Stimulated activated CD4-positive, alpha-beta T cell treated with anti-CD3 and anti-CD28 coated beads, Interleukin-15, amount 100 ng/mL, for 48 hours (primary cell): Measurements from ENCODE around the gene FUT8.
"Not testable (repeated sequence)": the region's sequence is repeated elsewhere in the genome, so short reads cannot be mapped to it uniquely, and the experiment has no call there.

Source experiments
- DNase-seq, 2 donors: peaks; one replicate each; pipeline ENCODE4 v3.0.0-alpha.2; 2020; ENCODE audit warnings: low read depth in 2 of 2

FUT8 gene

DNA sequence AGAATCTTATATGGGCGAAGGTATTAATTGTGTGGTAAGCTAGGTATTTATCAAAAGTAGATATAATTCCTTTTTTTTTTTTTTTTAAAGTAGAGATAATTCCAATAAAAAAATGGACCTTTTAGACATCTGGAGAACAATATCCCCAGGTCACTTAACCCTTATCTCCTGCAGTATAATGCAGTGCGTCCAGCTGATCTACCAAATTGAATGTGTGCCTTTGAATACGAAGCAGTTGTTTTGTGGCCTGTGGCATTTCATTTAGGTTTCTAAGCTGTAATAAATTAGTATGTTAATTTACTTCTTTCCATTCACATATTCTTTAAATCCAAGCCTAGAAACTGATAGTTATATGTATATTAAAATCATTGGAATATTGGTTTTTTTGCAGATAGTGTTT is 3.1 kb downstream of the FUT8 start:
- no peak for DNase-seq

GRCh38 chr14:65419593-65420252 is 7.2 kb downstream of the FUT8 start:
- DNase-seq: no peak

DNA sequence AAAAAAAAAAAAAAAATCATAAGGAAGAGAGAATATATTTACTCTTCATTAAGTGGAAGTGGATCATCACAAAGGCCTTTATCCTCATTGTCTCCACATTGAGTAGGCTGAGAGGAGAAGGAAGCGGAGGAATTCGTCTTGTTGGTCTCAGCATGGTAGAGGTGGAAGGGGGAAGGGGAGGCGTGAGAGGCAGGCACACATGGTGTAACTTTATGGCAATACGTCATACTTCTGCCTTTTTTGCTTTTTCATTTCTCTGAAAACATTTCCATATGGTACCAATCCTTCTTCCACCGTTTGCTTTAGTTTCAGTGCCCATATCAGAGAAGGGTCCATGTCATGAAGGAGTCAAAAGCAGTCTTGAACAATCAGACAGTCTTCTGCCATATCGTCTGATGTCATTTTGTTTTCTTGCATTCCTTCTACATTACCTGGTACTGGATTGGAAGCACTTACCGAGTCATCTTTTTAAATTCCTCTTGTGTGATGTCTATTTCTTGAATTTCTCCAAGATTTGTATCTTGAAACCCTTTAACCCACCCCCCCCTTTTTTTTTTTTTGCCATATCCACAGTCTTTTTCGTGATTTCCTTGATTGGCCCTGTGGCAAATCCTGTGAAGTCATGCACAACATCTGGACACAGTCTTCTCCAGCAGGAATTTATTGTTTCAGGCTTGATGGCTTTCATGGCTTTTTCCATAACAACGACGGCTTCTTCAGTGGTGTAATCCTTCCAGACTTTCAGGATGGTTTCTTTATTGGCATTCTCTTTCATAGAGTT is 8.9 kb downstream of the FUT8 start:
- DNase-seq: no peak

DNA sequence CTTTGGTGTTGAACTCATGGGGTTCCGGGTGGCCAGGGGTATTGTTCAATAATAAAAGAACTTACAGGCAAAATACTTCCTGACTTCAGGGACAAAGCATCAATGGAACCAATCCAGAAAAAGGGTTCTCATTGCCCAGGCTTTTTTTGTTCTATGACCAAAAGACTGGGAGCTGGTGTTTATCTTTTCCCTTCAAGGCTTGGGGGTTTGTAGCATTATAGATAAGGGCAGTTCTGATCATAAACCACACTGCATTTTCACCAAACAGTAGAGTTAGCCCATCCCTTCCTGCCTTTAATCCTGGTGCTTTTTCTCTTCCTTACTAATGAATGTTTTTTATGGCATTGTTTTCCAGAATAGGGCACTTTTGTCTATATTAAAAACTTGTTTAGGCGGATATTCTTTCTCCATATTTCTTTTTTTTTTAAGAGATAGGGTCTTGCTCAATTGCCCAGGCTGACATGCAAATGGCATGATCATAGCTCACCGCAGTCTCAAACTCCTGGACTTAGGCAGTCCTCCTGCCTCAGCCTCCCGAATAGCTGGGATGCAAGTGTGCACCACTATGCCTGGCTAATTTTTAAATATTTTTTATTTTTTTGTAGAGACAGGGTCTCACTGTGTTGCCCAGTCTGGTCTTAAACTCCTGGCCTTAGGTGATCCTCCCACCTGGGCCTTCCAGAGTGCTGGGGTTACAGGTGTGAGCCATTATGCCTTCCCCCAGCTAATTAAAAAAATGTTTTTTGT is 9.7 kb downstream of the FUT8 start:
- DNase-seq: no peak

DNA sequence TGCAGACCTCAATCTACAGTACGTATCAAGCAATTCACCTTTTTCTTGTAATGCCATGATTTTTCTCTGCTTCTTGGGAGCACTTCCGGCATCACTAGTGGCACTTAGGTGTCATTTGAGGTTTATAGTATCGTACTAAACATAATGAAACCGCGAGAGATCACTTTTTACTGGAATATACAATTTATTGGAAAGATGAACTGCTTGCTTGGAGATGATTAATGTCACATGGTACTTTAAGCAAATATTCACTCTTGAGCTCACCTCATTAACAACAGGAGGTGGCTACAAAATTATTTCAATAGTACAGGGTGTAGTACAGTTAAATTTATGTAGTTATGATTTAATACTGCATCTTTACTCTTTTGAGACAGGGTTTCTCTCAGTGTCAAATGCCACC is 11.5 kb downstream of the FUT8 start:
- DNase-seq: no peak

DNA sequence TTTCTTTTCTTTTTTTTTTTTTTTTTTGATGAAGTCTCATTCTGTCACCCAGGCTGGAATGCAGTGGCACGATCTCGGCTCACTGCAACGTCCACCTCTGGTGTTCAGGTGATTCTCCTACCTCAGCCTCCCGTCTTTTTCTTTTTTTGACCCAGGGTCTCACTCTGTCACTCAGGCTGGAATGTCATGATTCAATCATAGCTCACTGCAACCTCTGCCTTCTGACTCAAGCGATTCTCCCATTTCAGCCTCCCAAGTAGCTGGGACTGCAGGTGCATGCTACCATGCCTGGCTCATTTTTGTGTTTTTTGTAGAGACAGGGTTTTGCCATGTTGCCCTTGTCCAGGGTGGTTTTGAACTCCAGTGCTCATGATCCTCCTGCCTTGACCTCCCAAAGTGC is 12.0 kb downstream of the FUT8 start:
- no peak for DNase-seq

DNA sequence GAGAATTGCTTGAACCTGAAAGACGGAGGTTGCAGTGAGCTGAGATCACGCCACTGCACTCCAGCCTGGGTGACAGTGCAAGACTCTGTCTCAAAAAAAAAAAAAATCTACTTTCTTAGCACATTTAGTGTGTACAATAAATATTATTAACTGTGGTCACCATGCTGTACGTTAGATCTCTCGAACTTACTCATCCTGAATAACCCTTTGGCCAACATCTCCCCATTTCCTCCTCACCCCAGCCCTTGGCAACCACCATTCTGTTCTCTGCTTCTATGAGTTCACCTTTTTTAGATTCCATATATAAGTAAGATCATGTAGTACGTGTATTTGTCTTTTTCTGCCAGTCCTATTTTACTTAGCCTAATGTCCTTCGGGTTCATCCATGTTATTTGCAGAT is 13.4 kb downstream of the FUT8 start:
- no peak for DNase-seq

DNA sequence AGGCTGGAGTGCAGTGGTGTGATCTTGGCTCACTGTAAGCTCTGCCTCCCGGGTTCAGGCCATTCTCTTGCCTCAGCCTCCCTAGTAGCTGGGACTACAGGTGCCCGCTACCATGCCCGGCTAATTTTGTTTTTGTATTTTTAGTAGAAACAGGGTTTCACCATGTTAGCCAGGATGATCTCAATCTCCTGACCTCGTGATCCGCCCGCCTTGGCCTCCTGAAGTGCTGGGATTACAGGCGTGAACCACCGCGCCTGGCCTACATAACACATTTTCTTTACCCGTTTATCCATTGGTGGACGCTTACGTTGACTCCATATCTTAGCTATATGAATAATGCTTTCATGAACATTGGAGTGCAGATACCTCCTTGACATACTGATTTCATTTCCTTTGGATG is 14.4 kb downstream of the FUT8 start:
- not testable (repeated sequence) for DNase-seq

GRCh38 chr14:65428691-65429090 is 16.2 kb downstream of the FUT8 start:
- no peak for DNase-seq

DNA sequence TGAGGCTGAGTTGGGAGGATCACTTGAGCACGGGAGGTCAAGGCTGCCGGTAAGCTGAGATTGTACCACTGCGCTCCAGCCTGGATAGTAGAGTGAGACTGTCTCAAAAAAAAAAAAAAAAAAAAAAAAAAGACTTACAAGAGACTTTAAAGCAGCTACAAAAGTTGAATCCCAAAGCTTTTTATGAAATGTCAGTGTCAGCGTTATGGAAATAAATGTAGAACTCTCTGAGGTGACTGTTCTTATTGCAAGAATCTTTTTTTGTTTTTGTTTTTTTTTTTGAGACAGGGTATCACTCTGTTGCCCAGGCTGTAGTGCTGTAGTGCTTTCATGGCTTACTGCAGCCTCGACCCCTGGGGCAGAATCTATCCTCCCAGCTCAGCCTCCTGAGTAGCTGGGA is 17.2 kb downstream of the FUT8 start:
- no peak for DNase-seq

- no peak for DNase-seq
Measured at GRCh38 chr14:65431245-65431644, 18.7 kb downstream of the FUT8 start.

GRCh38 chr14:65431951-65432350 is 19.4 kb downstream of the FUT8 start:
- no peak for DNase-seq

DNA sequence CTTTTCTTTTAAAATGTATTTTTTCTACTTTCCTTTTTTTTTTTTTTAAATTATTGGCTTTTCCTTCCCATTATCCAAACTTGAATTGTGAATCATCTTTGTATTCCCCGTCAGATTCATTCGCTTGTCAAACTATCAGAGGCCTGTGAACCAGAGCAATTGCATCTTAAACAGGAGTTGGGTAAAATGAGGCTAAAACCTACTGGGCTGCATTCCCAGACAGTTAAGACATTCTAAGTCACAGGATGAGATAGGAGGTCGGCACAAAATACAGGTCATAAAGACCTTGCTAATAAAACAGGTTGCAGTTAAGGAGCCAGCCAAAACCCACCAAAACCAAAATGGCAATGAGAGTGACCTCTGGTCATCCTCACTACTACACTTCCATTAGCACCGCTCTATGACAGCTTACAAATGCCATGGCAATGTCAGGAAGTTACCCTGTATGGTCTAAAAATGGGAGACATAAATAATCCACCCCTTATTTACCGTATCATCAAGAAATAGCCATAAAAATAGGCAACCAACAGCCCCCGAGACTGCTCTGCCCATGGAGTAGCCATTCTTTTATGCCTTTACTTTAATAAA is 19.9 kb downstream of the FUT8 start:
- no peak for DNase-seq

- DNase-seq: no peak
Measured at GRCh38 chr14:65433157-65433556, 20.6 kb downstream of the FUT8 start.

DNA sequence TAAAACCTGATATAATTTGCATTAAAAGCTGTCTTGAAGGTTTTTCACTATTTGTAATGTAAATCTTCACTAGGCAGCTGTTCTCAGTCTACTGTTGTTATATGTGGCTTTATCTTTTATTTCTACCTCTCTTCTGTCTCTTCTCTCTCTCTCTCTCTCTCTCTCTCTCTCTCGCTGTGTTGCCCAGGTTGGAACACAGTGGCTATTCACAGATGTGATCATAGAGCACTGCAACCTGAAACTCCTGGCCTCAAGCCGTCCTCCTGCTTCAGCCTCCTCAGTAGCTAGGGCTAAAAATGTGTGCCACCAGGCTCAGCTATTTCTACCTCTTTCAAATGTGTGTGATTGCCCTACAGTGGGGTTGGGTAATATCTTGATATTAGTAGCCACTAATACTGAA is 21.1 kb downstream of the FUT8 start:
- DNase-seq: no peak

DNA sequence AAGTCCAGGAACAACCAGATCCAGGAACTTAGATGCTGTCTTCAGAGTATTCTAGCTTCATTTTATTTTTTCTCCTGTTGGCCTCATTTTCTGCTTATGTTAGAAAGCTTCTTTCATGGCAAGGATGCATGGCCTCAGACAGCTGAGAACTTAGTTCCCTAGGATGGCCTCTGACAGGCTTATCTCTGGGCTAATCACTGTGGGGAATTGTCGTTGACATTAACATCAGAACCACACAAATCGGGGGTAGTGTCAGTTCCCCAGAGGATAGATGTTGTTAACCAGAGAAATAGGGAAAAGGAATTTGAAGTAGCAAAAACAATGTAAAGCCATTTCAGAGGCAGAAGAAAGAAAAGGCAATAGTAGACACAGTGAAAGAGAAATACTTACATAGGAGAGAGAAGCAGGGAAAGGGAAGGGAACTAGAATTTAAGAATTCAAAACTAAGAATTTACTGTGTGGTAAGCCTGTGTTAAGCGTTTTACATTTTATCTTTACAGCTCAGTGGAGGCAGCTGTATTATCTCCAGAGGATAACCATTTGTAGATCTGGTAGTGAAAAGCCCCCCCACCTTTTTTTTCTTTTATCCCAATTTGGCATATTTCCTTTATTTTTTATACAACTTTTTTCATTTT is 21.8 kb downstream of the FUT8 start:
- DNase-seq: no peak

DNA sequence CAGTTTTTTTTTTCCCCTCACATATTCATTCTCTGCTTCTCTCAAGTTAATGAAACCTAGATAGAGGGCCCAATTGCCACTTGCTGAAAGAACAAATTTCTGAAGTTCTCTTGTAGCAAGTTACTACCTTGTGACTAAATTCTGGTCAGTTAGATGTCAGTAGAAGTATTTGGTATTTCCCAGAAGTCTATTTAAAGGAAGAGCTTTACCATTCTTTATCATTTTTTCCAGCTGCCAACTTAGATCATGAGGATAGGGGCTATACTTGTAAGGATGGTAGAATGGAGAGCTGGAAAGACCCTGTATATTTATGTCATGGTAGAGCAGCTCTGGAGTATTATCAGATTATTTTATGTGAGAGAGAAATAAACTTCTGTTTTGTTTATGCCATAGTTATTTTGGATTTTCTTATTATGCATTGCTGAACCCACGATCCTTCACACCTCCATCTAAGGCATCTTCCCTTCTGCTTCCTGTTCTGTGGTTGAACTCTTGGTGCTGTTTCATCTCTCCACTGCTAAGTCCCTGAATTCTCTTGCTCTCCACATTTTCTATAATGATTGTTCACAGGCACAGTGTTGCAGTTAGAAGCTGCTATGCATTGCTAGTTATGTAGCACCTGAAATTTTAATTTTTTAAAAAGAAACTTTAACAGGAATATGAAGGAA is 25.9 kb downstream of the FUT8 start:
- no peak for DNase-seq

DNA sequence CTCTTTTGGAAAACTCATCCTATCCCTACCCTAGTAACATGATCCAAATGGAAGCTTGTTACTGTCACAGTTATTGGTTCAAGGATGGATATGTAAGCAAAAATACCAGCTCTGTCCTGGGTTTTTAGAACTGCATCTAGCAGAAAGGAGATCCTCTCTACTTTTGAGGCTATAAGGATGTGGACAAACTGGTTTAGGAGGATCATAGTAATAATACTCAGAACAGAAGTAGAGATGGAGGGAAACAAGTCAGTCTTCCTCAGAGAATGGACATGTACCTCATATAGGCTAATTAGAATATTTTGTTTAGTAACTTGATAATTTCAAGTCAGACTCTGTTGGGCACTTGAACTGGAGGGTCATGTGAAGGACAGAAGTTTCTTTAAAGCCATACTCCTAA is 26.6 kb downstream of the FUT8 start:
- no peak for DNase-seq

GRCh38 chr14:65440230-65440629 is 27.7 kb downstream of the FUT8 start:
- DNase-seq: no peak

DNA sequence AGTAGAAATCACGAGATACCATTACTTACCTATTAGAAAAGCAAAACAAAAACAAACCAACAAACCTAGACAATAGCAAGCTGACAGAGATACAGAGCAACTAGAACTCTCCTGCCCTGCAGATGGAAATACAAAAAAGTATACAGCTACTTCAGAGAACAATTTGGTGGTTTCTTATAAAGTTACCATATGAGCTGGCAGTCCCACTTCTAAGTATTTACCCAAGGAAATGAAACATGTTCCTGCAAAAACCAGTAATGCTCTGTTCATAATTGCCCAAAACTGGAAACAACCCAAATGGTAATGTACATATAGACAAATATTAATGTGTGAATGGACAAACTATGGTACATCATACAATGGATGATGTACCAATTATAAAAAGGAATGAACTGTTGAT is 31.7 kb downstream of the FUT8 start:
- no peak for DNase-seq

DNA sequence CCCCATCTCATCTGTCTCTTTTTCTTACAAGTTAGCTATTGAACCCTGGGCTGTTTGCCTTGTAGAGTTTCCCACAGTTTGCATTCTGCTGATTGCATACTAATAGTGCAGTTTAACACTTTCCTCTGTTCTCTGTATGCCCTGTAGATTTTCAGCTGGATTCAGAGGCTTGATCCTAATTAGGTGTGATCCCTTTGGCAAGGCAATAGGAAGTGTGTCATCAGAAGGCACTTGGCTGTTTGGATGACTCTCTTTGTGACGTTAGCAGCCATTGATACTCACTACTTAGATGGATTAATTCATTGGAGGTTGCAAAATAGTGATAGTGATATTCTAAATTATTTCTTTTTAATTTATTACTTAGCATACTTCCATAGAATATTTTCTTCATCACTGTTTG is 33.6 kb downstream of the FUT8 start:
- no peak for DNase-seq

DNA sequence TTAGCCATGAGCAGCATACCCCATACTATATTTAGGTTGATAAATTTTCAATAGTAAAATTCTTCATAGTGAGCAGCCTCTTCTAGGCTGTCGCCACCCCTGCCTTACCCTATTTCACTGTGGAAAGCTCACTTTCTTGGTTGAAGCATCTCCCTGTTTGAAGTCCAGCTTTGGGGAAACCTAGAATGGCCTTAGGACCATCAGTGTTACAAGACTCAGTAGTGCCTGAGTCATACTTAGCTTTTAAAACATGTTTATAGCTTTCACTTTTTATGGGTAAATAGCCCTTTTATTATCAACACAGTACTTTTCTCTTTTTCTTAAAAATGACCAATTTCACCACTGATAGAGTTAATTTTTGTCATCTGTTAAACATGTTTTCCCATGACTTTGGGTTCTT is 37.1 kb downstream of the FUT8 start:
- no peak for DNase-seq
